ENCODE measurements around the gene SP140. TPM values are rescaled to one million over a fixed set of nuclear protein-coding genes. Genes with fewer than 3 reads are reported as not detected.

SP140 gene
- total and polyA plus RNA-seq, 2 of the 13 experiments (the other 11 are each of a cell fraction or from before 2014, with no cell fraction given): 0.57 to 0.80 TPM

DNA sequence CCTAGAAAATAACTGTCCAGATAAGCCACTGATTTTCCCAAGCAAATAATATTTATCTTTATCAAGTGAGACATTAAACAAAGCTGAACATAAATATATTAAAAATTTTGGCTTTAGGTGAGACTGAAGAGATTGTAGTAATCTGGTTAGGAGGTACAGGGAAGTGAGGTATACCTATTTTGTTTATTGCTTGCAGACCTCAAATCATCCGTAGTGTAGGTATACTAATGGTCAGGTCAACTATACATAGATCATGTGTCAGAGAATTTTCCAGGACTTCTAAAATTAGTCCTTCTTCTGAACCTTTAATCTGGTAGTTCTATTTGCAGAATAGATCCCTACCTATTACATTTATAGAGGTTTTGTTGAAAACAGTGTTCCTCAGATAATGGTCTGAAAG is 41.5 kb downstream of the SP140 start (continued):
- TF ChIP-seq, protein P1, sequence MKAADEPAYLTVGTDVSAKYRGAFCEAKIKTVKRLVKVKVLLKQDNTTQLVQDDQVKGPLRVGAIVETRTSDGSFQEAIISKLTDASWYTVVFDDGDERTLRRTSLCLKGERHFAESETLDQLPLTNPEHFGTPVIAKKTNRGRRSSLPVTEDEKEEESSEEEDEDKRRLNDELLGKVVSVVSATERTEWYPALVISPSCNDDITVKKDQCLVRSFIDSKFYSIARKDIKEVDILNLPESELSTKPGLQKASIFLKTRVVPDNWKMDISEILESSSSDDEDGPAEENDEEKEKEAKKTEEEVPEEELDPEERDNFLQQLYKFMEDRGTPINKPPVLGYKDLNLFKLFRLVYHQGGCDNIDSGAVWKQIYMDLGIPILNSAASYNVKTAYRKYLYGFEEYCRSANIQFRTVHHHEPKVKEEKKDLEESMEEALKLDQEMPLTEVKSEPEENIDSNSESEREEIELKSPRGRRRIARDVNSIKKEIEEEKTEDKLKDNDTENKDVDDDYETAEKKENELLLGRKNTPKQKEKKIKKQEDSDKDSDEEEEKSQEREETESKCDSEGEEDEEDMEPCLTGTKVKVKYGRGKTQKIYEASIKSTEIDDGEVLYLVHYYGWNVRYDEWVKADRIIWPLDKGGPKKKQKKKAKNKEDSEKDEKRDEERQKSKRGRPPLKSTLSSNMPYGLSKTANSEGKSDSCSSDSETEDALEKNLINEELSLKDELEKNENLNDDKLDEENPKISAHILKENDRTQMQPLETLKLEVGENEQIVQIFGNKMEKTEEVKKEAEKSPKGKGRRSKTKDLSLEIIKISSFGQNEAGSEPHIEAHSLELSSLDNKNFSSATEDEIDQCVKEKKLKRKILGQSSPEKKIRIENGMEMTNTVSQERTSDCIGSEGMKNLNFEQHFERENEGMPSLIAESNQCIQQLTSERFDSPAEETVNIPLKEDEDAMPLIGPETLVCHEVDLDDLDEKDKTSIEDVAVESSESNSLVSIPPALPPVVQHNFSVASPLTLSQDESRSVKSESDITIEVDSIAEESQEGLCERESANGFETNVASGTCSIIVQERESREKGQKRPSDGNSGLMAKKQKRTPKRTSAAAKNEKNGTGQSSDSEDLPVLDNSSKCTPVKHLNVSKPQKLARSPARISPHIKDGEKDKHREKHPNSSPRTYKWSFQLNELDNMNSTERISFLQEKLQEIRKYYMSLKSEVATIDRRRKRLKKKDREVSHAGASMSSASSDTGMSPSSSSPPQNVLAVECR (CRISPR knock-in tag; IDR thresholded peaks at IDR 0.05; ENCODE audit: borderline replicate concordance): no peak
- no peak for TF ChIP-seq GATA4 (IDR thresholded peaks at IDR 0.05; ENCODE audit: borderline replicate concordance, low read depth)

- DNase-seq (ENCODE audit: low spot score) (no peak), ATAC-seq (no peak), FAIRE-seq (no peak)
- 19% methylated on average over 3 of the region's 3 CpGs for WGBS (ENCODE audit: low lambda C conversion rate)
- ChIA-PET CTCF (ENCODE audit: low intra/inter-chr PET ratio, low total read pairs) (no interaction called here), POLR2A (no interaction called here)
- Histone ChIP-seq H3K4me1 (ENCODE audit: insufficient read depth, low read length) (0 out of 2 replicates have a peak, but pooled peaks cover 8% of the 10 kb centered on the region), H4K20me1 (ENCODE audit: insufficient read depth, low read length) (no peaks in the 10 kb centered on the region), H3K79me2 (ENCODE audit: insufficient read depth, low read length) (no peaks in the 10 kb centered on the region), H3K27me3 (ENCODE audit: control insufficient read depth in 1 of 2, insufficient read depth in 2 of 2, low read length in 2 of 2) (peaks cover 0 to 24% of the 10 kb centered on the region in 2 experiments; a peak in 4 of 5 replicates), H3K27ac (ENCODE audit: extremely low read length, insufficient read depth, low read length) (no peak overlapping the region), H3K36me3 (replicated peaks in 1 of 2; ENCODE audit: control insufficient read depth in 1 of 2, insufficient read depth in 2 of 2, low read length in 2 of 2) (no peaks in the 10 kb centered on the region), H3K9ac (ENCODE audit: insufficient read depth, low read depth, low read length) (no peak overlapping the region), H3K4me2 (ENCODE audit: low read depth, low read length) (no peak overlapping the region), H3K9me3 (ENCODE audit: low read length) (no peaks in the 10 kb centered on the region), H3K4me3 (replicated peaks in 1 of 3; ENCODE audit: insufficient read depth in 1 of 3, low read depth in 2 of 3, low read length in 3 of 3) (no peak overlapping the region), H2AFZ (ENCODE audit: low read length) (no peak overlapping the region)
- intact Hi-C loops (cut with micrococcal nuclease; ENCODE audit: unreplicated experiment) (no loop called here), in situ Hi-C loops (cut with HindIII; ENCODE audit: extremely low pct_ligation_motif_present, low pct_unique_long_range_greater_than_20kb) (no loop called here)
- no TSS peak for BruUV-seq (replicated peaks)
- TF ChIP-seq, protein P2, sequence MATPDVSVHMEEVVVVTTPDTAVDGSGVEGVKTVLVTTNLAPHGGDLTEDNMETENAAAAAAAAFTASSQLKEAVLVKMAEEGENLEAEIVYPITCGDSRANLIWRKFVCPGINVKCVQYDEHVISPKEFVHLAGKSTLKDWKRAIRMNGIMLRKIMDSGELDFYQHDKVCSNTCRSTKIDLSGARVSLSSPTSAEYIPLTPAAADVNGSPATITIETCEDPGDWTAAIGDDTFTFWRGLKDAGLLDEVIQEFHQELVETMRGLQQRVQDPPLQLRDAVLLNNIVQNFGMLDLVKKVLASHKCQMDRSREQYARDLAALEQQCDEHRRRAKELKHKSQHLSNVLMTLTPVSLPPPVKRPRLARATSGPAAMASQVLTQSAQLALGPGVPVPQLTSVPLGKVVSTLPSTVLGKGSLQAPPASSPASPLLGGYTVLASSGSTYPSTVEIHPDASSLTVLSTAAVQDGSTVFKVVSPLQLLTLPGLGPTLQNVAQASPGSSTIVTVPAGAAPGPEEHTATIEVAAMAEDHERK (CRISPR knock-in tag; IDR thresholded peaks at IDR 0.05; ENCODE audit: low read depth): no peak
Measured at GRCh38 chr2:230267556-230267955, 42.0 kb downstream of the SP140 start.
